ENCODE data around the gene MED27. TPM values are rescaled to one million over a fixed set of nuclear protein-coding genes. Genes with fewer than 3 reads are reported as not detected.

Gene MED27
- total and polyA plus RNA-seq, 9 of the 15 experiments (the other 6 are each of a cell fraction or from before 2014, with no cell fraction given): 24.4 to 91.0 (median 36.1) TPM

DNA sequence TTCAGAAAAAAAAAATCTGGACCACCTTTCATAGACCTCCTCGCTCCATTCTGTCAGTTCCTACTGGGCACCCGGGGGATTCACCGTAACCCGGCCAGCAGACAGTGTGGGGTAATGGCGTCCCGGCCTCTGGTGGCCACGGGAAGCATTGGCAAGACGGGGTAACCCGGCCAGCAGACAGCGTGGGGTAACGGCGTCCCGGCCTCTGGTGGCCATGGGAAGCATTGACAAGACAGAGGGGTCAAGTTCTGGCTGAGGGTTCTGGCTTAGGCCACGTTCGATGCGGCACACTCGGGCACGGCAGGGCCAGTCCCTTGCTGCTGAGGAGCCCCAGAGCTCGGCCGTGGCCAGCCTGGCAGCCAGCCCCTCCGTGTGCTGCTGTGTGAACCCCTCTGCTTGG, 223.6 kb downstream of the MED27 start (continued):
- TF ChIP-seq, protein P1, sequence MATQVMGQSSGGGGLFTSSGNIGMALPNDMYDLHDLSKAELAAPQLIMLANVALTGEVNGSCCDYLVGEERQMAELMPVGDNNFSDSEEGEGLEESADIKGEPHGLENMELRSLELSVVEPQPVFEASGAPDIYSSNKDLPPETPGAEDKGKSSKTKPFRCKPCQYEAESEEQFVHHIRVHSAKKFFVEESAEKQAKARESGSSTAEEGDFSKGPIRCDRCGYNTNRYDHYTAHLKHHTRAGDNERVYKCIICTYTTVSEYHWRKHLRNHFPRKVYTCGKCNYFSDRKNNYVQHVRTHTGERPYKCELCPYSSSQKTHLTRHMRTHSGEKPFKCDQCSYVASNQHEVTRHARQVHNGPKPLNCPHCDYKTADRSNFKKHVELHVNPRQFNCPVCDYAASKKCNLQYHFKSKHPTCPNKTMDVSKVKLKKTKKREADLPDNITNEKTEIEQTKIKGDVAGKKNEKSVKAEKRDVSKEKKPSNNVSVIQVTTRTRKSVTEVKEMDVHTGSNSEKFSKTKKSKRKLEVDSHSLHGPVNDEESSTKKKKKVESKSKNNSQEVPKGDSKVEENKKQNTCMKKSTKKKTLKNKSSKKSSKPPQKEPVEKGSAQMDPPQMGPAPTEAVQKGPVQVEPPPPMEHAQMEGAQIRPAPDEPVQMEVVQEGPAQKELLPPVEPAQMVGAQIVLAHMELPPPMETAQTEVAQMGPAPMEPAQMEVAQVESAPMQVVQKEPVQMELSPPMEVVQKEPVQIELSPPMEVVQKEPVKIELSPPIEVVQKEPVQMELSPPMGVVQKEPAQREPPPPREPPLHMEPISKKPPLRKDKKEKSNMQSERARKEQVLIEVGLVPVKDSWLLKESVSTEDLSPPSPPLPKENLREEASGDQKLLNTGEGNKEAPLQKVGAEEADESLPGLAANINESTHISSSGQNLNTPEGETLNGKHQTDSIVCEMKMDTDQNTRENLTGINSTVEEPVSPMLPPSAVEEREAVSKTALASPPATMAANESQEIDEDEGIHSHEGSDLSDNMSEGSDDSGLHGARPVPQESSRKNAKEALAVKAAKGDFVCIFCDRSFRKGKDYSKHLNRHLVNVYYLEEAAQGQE (IDR thresholded peaks at IDR 0.05; ENCODE audit: borderline replicate concordance): peak; percentile 45; the same call in 1 of the 2 replicates
- TF ChIP-seq, protein P1 (CRISPR knock-in tag; IDR thresholded peaks at IDR 0.05; ENCODE audit: low read depth): no peak
- TF ChIP-seq, protein P2, sequence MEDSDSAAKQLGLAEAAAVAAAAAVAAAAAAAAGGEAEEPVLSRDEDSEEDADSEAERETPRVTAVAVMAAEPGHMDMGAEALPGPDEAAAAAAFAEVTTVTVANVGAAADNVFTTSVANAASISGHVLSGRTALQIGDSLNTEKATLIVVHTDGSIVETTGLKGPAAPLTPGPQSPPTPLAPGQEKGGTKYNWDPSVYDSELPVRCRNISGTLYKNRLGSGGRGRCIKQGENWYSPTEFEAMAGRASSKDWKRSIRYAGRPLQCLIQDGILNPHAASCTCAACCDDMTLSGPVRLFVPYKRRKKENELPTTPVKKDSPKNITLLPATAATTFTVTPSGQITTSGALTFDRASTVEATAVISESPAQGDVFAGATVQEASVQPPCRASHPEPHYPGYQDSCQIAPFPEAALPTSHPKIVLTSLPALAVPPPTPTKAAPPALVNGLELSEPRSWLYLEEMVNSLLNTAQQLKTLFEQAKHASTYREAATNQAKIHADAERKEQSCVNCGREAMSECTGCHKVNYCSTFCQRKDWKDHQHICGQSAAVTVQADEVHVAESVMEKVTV (CRISPR knock-in tag; IDR thresholded peaks at IDR 0.05): 0 out of 2 replicates have a peak, but pooled peaks have one; percentile 9
- TF ChIP-seq BRD9 (IDR thresholded peaks at IDR 0.05; ENCODE audit: low read depth, partially characterized antibody): no peak

Data from K562 (cell line).